DMS53 treated with DMSO at 0.1 percent for 48 hours (cell line): ENCODE data around the gene HLX.

ENCODE experiments used
- DNase-seq: peaks from one replicate; lab custom pipeline; 2025; ENCODE audit not compliant: unreplicated experiment; lab: John Stamatoyannopoulos, UW

Gene HLX, protein sequence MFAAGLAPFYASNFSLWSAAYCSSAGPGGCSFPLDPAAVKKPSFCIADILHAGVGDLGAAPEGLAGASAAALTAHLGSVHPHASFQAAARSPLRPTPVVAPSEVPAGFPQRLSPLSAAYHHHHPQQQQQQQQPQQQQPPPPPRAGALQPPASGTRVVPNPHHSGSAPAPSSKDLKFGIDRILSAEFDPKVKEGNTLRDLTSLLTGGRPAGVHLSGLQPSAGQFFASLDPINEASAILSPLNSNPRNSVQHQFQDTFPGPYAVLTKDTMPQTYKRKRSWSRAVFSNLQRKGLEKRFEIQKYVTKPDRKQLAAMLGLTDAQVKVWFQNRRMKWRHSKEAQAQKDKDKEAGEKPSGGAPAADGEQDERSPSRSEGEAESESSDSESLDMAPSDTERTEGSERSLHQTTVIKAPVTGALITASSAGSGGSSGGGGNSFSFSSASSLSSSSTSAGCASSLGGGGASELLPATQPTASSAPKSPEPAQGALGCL

DNA sequence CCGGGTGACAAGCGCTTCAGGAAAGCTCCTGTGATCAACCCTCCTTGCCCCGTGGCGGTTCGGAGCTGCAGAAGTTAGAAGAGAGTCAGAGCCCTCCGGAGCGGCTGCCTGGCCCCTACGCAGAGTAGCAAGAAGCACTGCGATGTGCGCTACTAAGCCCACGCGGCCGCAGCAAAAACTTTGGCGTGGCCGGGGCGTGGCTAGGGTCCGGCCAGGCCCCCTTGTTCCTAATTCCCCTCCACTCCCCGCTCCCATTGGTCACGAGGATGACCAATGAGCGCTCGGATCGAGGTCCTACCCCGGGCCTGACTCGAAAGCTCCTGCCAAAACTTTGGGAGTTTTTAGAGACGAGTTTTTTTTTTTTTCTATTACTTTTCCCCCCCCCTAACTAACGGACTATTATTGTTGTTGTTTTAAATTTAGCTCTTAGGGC, at the start of gene HLX:
TSS of gene HLX (plus strand) at position 368 of the 433 bp plus-strand sequence. CDS start 415 bp downstream, outside the sequence.
- DNase-seq: no peak

GRCh38 chr1:220833436-220833835, 45.8 kb upstream of the HLX start:
- no peak for DNase-seq

DNA sequence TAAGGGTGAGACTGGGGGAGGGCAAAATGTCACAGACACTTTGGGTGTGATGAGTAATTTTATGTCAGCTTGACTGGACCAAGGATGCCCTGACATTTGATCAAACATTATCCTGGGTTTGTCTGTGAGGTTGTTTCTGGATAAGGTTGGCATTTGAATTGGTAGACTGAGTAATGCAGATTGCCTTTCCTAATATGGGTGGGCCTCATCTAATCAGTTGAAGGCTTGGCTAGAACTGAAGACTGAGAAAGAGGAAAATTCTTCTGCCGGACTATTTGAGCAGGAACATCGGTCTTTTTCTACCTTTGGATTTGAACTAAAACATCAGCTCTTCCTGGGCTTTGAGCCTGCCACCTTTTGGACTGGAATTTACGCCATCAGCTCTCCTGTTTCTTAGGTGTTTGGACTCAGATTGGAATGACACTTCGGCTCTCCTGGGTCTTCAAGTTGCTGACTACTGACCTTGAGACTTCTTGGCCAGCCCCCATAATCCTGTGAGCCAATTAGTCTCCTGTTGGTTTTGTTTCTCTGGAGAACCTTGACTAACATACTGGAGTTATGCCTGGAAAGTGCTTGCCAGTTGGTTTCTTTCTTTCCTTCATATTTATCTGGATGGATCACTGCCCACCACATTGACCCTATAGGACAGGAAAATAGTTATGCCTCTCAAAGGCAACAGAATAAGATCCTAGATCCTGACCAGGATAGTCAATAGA, 44.9 kb upstream of the HLX start:
- DNase-seq: no peak

DNA sequence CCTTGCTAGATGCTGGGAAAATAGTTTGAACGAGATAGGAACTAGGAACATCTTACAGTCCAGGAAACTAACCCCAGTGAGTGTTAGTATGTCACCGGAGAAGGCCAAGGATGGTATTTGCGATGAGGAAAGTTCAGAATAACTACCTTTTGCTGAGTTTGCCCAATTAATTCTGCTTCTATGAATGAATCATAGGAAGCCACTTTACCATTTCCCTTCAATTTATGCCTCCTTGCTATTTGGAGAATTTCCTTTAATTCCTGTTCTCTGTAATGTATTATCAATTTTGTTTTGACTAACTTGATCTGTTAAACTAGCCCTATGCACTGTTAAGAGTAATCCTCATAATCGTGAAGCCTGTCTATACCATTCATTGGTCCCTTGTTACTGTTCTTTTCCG, 40.7 kb upstream of the HLX start:
- no peak for DNase-seq

- no peak for DNase-seq
These were observed 39.8 kb upstream of the HLX start for GRCh38 chr1:220839474-220839873.

DNA sequence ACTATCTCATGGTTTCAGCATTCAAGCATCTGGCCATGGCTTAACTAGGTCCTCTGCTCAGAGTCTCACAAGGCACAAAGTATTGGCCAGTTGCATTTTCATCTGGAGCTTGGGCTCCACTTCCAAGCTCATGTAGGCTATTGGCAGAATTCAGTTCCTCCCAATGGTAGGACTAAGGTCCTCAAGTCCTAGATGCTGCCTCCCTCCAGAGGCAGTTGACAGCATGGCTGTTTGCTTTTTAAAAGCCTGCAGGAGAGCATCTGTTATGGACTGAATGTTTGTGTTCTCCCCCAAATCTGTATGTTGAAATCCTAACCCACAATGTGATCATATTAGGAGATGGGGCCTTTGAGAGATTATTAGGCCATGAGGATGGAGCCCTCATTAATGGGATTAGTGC, 38.0 kb upstream of the HLX start:
- no peak for DNase-seq

DNA sequence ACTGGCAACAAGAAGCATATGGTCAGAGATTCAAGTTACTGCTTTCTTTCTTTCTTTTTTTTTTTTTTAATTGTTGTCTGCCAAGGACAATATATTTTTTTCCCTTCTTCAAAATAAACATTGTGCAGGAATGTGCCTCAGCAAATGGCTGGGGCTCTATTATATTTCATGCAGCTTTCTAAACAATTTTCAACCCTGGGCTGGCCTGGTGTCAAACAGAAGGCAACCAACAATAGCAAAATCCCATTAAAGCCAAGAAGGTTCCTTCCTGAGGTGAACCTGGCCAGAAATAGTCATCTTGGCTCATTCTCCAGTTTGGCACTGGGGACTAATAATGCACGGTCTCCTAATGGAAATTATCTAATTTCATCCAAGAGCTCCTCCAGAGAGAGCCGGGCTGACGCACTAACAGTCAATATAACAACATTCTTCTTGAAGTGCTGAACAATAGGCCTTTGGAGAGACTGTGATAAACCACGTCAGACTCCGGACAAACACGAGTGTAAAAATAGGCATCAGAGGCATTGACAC, 35.7 kb upstream of the HLX start:
- no peak for DNase-seq

GRCh38 chr1:220852408-220852807, 26.8 kb upstream of the HLX start:
- DNase-seq: no peak

DNA sequence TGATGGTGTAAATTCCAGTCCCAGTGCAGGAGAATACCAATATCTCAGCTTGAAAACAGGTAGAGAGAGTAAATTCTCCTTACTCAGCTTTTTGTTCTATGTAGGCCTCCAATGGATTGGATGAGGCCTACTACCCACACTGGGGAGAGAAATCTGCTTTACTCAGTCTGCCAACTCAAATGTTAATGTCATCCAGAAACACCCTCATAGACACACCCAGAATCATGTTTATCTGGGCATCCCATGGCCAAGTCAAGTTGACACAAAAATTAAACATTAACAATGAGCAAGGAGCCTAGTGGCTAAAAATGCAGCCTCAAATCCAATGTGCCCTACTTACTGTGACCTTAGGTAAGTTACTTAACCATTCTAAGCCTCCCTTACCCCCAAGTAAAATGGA, 6.9 kb upstream of the HLX start:
- DNase-seq: no peak

DNA sequence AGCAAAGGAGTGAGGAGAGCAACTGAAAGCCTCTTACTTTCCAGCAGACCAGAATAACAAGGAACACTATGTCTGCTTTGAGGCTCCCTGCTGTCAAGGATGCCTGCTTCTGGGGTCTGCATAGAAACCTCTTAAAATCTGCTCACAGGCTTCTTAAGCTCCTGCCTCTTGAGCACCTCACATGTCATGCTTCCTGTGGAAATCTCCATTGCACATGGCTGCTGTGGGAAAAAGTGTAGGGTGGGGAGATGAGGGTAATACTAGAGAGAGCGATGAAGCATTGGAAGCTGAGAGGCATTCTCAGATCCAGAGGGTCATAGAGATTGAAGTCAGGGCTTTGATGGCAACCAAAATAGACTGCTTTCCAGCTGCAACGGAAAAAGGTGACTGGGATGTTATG, 6.2 kb upstream of the HLX start:
- DNase-seq: no peak

GRCh38 chr1:220873868-220874655, 5.2 kb upstream of the HLX start:
- DNase-seq: peak; percentile 32

GRCh38 chr1:220875260-220875659, 4.0 kb upstream of the HLX start:
- DNase-seq: no peak

GRCh38 chr1:220876511-220877376, 2.5 kb upstream of the HLX start:
- DNase-seq: no peak

GRCh38 chr1:220877377-220878095, 1.7 kb upstream of the HLX start:
- no peak for DNase-seq

DNA sequence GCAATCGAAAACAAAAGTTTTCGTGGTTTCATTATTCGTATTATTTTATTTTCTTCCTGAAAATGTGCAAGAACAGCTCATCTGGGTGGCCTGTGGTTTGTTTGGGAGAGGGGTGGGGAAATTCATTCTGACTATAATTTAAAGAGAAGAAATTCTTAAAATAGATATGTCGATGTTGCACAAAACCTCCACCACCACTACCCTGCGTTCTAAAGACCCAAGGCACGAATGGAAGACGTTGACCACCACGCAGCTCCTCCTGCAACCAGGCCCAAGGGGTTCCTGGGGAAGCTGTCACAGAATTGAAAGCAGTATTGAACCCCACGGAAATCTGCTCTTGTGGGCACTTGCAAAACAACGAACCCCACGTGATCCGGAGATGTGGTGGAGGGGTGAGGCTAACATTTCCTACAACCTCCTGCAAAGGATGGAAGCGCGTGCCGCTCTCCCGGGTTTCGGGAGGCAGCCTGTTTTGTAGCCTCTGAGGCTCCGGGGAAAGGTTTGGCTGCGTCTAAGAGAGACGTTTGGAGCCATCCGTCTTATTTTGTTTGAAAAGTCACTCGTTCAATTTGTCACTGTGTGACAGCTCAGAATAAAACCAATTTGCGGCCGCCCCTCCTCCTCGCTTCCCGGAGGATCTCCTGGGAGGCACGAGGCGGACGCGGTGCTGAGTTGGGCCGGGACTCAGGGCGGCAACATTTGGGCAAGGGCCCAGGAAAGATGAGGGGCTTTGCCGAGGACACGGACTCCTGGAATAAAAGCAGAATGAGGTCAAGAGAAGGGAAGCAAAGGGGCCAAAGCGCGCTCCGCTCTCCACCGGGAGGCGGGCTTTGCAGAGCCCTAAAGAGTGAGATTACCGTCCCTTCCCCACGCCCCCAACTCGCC, 810 bp upstream of the HLX start:
- DNase-seq: no peak

DNA sequence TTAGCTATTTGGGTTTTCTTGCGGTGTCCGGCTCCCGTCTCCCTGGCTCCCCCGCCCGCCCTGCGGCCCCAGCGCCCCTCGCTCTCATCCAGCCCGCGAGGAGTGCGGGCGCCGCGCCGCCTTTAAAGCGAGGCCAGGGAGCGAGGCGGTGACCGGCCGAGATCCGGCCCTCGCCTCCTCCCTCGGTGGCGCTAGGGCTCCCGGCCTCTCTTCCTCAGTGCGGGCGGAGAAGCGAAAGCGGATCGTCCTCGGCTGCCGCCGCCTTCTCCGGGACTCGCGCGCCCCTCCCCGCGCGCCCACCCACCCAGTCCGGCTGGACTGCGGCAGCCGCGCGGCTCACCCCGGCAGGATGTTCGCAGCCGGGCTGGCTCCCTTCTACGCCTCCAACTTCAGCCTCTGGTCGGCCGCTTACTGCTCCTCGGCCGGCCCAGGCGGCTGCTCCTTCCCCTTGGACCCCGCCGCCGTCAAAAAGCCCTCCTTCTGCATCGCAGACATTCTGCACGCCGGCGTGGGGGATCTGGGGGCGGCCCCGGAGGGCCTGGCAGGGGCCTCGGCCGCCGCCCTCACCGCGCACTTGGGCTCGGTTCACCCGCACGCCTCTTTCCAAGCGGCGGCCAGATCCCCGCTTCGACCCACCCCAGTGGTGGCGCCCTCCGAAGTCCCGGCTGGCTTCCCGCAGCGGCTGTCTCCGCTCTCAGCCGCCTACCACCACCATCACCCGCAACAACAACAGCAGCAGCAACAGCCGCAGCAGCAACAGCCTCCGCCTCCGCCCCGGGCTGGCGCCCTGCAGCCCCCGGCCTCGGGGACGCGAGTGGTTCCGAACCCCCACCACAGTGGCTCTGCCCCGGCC, 492 bp downstream of the HLX start:
- DNase-seq: no peak

DNA sequence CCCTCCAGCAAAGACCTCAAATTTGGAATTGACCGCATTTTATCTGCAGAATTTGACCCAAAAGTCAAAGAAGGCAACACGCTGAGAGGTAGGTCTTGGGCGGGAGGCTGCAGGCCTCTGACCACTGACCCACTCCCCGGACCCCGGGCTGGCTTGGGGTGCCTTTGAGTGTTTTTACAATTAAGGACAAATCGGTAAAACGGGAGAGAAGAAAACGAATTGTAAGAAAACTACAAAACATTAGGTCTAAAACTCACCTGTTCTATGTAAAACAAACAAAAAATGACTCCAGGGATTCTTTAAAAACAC, 1.1 kb downstream of the HLX start:
- no peak for DNase-seq
